HUES64 (cell line): Measurements from ENCODE around the gene MAST3.

Experiments used
- H3K27ac ChIP-seq: 2 replicates; pipeline ENCODE4 v1.7.0; 2013; ENCODE audit warnings: low read depth, low read length, inconsistent platforms
- H3K27me3 ChIP-seq: 2 replicates; pipeline ENCODE4 v1.6.1; 2013; ENCODE audit warnings: mild to moderate bottlenecking, low read length; ENCODE audit not compliant: insufficient read depth
- H3K36me3 ChIP-seq: 2 replicates; pipeline ENCODE4 v1.6.1; 2013; ENCODE audit warnings: mild to moderate bottlenecking, low read length; ENCODE audit not compliant: insufficient read depth
- H3K4me1 ChIP-seq: 2 replicates; pipeline ENCODE4 v1.6.1; 2013; ENCODE audit warnings: mild to moderate bottlenecking, low read length, moderate library complexity; ENCODE audit not compliant: insufficient read depth
- H3K4me3 ChIP-seq: 2 replicates; pipeline ENCODE4 v1.5.1; 2013; ENCODE audit warnings: mild to moderate bottlenecking, low read length, moderate library complexity
- H3K9ac ChIP-seq: 2 replicates; pipeline ENCODE4 v1.6.1; 2013; ENCODE audit warnings: mild to moderate bottlenecking, low read depth, low read length
- H3K9me3 ChIP-seq: 2 replicates; pipeline ENCODE4 v1.6.1; 2013; ENCODE audit warnings: low read depth, low read length; ENCODE audit not compliant: insufficient read depth
- WGBS: fragments of 150-250, 120-280 bp; methylation state at CpG from one replicate; pipeline ENCODE4 v1.1.7; 2013; ENCODE audit warnings: missing lambda C conversion rate; 5-methylcytosine and 5-hydroxymethylcytosine counted together

The MAST3 gene

DNA sequence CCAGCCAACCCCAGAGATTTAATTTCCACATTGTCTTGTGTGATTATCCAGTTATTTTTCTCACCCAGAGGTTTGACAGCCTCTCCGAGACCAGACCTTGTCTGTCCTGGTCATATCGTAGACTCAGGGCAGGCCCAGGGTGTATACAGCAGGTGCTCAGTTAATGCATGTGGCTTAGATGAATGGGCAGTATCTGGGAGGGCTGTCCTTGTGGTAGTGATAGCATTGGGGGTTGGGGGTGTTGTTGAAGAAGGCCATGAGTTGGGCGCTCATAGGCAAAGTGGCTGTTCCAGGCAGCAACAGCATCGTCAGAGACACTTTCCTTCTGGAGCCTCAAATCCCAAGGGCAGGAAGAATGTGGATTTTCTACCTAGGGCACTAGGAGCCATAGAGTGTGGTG, 16.9 kb downstream of the MAST3 start:
- Histone ChIP-seq H3K4me1 (peaks cover 4% of the 10 kb centered on the region; the same call in 1 of the 2 replicates), H3K9me3 (no peaks in the 10 kb centered on the region), H3K9ac (no peak overlapping the region), H3K36me3 (no peaks in the 10 kb centered on the region), H3K27me3 (peaks cover 7% of the 10 kb centered on the region), H3K4me3 (no peak overlapping the region), H3K27ac (no peak overlapping the region)
- 92% methylated on average over 4 of the region's 4 CpGs for WGBS

GRCh38 chr19:18117364-18117691, 19.8 kb downstream of the MAST3 start:
- Histone ChIP-seq H3K4me3 (peak overlapping the region; percentile 44), H3K9ac (peak overlapping the region; percentile 48), H3K27me3 (no peaks in the 10 kb centered on the region), H3K36me3 (0 out of 2 replicates have a peak, but pooled peaks cover 3% of the 10 kb centered on the region), H3K27ac (0 out of 2 replicates have a peak overlapping the region, but pooled peaks have one; percentile 2), H3K4me1 (peaks cover 4% of the 10 kb centered on the region; the same call in 1 of the 2 replicates), H3K9me3 (no peaks in the 10 kb centered on the region)
- WGBS: 49% methylated on average over 11 of the region's 11 CpGs

DNA sequence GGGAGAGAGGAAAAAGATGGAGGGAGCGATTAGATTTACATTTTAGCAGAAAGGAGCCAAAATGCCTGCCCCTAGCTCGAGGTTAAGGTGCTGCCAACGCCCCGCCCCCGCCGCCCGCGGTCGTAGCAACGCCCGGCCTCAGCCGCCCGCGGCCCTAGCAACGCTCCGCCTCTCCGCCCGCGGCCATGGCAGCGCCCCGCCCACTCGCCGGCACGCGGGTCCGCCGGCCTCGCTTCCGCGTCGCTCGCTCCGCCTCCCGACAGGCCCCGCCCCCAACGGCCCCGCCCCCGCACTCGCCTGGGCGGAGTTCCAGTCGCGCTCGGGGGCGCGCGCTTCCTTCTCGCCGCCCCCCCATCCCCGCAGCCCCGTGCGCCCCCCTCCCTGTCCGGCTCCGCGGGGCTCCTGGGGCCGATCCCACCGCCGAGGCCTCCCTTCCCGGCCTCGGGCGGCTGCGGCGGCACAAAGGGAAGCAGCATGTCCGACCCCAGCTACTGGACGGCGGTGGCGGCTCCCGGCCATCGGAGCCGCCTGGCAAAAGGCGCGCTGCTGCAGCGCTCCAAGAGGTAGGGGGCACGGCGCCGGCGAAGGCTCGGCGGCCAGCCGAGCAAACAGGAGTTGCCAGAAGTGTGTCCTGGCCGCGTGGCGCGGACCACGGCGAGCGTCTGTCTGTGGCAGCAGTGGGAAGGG, 20.3 kb downstream of the MAST3 start:
- no peaks in the 10 kb centered on the region for H3K27me3 ChIP-seq
- peak overlapping the region; percentile 63 for H3K27ac ChIP-seq
- H3K9me3 ChIP-seq: no peaks in the 10 kb centered on the region
- H3K9ac ChIP-seq: peak overlapping the region; percentile 85
- H3K36me3 ChIP-seq: peaks cover 4% of the 10 kb centered on the region; the same call in 1 of the 2 replicates
- under 1% methylated on average over 85 of the region's 86 CpGs for WGBS
- peaks cover 4% of the 10 kb centered on the region; the same call in 1 of the 2 replicates for H3K4me1 ChIP-seq
- peak overlapping the region; percentile 63 for H3K4me3 ChIP-seq

- H3K4me3 ChIP-seq: peak overlapping the region; percentile 63
- H3K27ac ChIP-seq: peak overlapping the region; percentile 63; the same call in 1 of the 2 replicates
- H3K27me3 ChIP-seq: no peaks in the 10 kb centered on the region
- H3K36me3 ChIP-seq: peaks cover 9% of the 10 kb centered on the region; the same call in 1 of the 2 replicates
- peaks cover 4% of the 10 kb centered on the region; the same call in 1 of the 2 replicates for H3K4me1 ChIP-seq
- 42% methylated on average over 14 of the region's 14 CpGs for WGBS
- H3K9me3 ChIP-seq: no peaks in the 10 kb centered on the region
- peak overlapping the region; percentile 85 for H3K9ac ChIP-seq
These were observed 20.9 kb downstream of the MAST3 start for GRCh38 chr19:18118420-18119012.

- peaks cover 13% of the 10 kb centered on the region for H3K36me3 ChIP-seq
- 0 out of 2 replicates have a peak overlapping the region, but pooled peaks have one; percentile 63 for H3K4me3 ChIP-seq
These were observed 21.6 kb downstream of the MAST3 start for GRCh38 chr19:18119013-18119716.

GRCh38 chr19:18119717-18120105, 22.1 kb downstream of the MAST3 start:
- Histone ChIP-seq H3K9ac (no peak overlapping the region), H3K36me3 (peaks cover 18% of the 10 kb centered on the region)
- WGBS: 89% methylated on average over 14 of the region's 14 CpGs

More at GRCh38 chr19:18119013-18119716, 21.6 kb downstream of the MAST3 start:
- no peaks in the 10 kb centered on the region for H3K27me3 ChIP-seq
- H3K9ac ChIP-seq: no peak overlapping the region
- no peaks in the 10 kb centered on the region for H3K9me3 ChIP-seq
- WGBS: 82% methylated on average over 13 of the region's 13 CpGs
- no peak overlapping the region for H3K27ac ChIP-seq
- peaks cover 4% of the 10 kb centered on the region; the same call in 1 of the 2 replicates for H3K4me1 ChIP-seq

DNA sequence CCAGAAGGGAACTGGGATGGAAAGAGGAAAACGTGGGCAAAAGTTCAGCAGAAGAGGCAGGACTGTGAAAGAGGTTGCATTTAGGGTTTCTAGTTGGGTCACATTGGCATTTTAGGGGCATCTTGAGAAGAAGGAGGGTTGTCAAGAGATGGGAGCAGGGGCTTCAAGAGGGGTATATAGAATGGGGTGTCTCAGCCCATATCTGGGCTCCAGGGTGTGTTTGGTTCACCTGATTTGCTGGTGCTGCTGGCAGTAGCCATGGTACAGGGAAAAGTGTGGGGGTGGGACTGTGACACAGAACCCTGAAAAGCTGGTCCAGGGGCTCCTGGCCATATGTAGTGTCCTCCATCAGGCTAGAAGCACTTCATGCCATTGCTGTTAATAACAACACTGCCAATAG, 22.5 kb downstream of the MAST3 start:
- H3K27ac ChIP-seq: no peak overlapping the region
- H3K9ac ChIP-seq: no peak overlapping the region
- peaks cover 19% of the 10 kb centered on the region for H3K36me3 ChIP-seq
- 68% methylated on average over 1 of the region's 1 CpG for WGBS
- no peak overlapping the region for H3K4me3 ChIP-seq
- peaks cover 4% of the 10 kb centered on the region; the same call in 1 of the 2 replicates for H3K4me1 ChIP-seq
- no peaks in the 10 kb centered on the region for H3K27me3 ChIP-seq
- H3K9me3 ChIP-seq: no peaks in the 10 kb centered on the region

More at GRCh38 chr19:18119717-18120105, 22.1 kb downstream of the MAST3 start:
- no peak overlapping the region for H3K4me3 ChIP-seq
- H3K4me1 ChIP-seq: peaks cover 4% of the 10 kb centered on the region; the same call in 1 of the 2 replicates
- H3K9me3 ChIP-seq: no peaks in the 10 kb centered on the region
- no peaks in the 10 kb centered on the region for H3K27me3 ChIP-seq
- no peak overlapping the region for H3K27ac ChIP-seq

GRCh38 chr19:18121166-18121565, 23.6 kb downstream of the MAST3 start:
- Histone ChIP-seq H3K9ac (no peak overlapping the region), H3K4me1 (peaks cover 4% of the 10 kb centered on the region; the same call in 1 of the 2 replicates), H3K9me3 (no peaks in the 10 kb centered on the region), H3K27me3 (no peaks in the 10 kb centered on the region), H3K27ac (no peak overlapping the region), H3K36me3 (peaks cover 22% of the 10 kb centered on the region), H3K4me3 (no peak overlapping the region)
- WGBS: 93% methylated on average over 5 of the region's 5 CpGs

- no peaks in the 10 kb centered on the region for H3K9me3 ChIP-seq
- no peaks in the 10 kb centered on the region for H3K27me3 ChIP-seq
- H3K9ac ChIP-seq: no peak overlapping the region
- peaks cover 24% of the 10 kb centered on the region for H3K36me3 ChIP-seq
- H3K27ac ChIP-seq: no peak overlapping the region
- 95% methylated on average over 7 of the region's 7 CpGs for WGBS
- H3K4me1 ChIP-seq: peaks cover under 1% of the 10 kb centered on the region; the same call in 1 of the 2 replicates
- no peak overlapping the region for H3K4me3 ChIP-seq
These were observed 24.8 kb downstream of the MAST3 start for GRCh38 chr19:18122424-18122823.

- Histone ChIP-seq H3K27me3 (no peaks in the 10 kb centered on the region), H3K9me3 (no peaks in the 10 kb centered on the region), H3K36me3 (peaks cover 29% of the 10 kb centered on the region), H3K4me3 (no peak overlapping the region), H3K27ac (no peak overlapping the region), H3K4me1 (no peaks in the 10 kb centered on the region), H3K9ac (no peak overlapping the region; the same call in 1 of the 2 replicates)
- WGBS: 96% methylated on average over 27 of the region's 27 CpGs
These were observed 25.6 kb downstream of the MAST3 start for GRCh38 chr19:18122860-18123795.
